Measurements from ENCODE around the gene NPDC1. TPM values are rescaled to one million over a fixed set of nuclear protein-coding genes. Genes with fewer than 3 reads are reported as not detected.

NPDC1 gene, protein sequence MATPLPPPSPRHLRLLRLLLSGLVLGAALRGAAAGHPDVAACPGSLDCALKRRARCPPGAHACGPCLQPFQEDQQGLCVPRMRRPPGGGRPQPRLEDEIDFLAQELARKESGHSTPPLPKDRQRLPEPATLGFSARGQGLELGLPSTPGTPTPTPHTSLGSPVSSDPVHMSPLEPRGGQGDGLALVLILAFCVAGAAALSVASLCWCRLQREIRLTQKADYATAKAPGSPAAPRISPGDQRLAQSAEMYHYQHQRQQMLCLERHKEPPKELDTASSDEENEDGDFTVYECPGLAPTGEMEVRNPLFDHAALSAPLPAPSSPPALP
- 37.5 to 92.6 TPM (median 80.3 TPM) in 5 replicates for total RNA-seq (2022; extraction: Qiagen RNA extraction)

GRCh38 chr9:137046088-137046787 is at the start of gene NPDC1:
TSS of gene NPDC1 (minus strand) at chr9:137046177. CDS start at chr9:137045989, 188 bp downstream.

GRCh38 chr9:137086531-137087408 is 40.8 kb upstream of the NPDC1 start, which contains the start of gene MAN1B1:
TSS of gene MAN1B1 (plus strand) at chr9:137086985. CDS start at chr9:137087000, 15 bp downstream.

DNA sequence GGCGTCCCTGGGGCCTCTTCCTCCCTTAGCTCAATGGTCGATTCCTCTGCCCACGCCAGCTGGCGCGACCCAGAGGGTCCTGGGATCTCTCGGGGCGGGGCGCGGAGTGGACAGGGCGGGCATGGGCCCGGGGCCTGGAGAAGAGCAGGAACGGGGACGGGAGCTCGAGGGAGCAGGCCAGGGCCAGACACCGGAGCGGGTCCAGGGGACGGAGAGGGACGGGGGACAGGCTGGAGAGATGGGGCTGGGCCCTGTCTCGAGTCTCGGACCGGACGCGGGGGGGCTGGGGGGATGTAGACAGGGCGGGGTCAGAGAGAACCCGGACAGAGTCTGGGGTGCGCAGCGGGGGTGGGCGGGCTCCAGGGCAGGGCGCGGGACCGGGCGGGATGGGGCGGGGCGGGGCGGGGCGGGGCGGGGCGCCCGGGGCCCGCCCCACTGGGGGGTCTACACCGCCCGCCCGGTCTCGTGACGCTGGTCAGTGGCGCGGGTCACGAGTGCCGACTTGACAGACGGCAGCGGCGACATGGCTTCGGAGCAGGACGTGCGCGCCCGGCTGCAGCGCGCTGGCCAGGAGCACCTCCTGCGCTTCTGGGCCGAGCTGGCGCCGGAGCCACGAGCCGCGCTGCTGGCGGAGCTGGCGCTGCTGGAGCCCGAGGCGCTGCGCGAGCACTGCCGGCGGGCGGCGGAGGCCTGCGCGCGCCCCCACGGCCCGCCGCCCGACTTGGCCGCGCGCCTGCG is 31.2 kb upstream of the NPDC1 start, which contains the start of gene UAP1L1:
Gene UAP1L1, plus strand, starts transcription at position 508 of the 738 bp plus-strand sequence. Its CDS starts 16 bp downstream, at position 524.

GRCh38 chr9:137070201-137070905 is 24.4 kb upstream of the NPDC1 start, which contains the start of gene SAPCD2:
TSS of gene SAPCD2 (minus strand) at chr9:137070557. CDS start at chr9:137070460, 97 bp downstream.

DNA sequence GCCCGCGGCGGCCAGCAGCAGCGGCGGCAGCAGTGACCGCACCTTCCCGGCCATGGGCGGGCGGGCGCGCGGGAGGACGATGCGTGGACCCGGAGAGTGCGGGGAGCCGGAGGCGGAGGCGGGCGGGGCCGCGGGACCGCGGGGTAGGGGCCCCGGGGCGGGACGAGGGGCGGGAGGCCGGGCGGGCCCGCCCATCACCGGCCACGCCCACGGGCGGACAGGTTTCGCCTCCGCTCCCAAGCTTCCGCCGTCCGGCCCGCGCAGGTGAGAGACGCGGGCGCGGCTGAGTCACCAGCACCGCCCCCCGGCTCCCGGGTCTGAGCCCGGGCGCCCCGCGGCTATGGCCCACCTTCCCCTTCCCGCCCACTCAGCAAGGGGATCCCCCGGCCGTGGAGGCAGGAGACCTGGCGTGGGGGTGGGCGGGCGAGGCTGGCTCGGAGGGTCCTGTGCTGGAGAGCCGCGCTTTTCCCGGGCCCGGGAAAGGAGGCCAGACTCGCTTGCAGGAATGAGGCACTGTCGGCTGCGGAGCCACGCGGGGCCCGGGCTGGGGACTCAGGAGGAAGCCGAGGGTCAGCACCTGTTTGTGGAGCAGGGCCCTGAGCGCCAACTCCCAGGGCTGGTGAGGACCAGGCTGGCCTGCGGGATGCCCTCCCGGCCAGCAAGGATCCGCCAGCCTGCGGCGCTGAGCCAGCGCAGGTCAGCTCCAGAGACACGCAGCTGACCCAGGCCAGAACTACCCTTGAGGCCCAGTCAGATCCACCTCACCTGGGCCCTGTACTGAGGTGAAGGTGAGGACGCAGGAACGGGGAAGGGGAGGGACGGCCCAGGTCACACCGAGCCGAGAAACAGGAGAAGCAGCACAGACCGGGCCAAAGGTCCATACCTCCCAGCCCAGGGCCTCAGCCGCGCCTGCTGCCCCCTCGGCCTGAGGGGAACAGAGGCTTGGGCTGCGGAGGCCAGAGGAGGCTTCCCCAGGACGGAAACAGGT is 8.3 kb upstream of the NPDC1 start, which contains the start of gene ENTPD2:
Gene ENTPD2, minus strand, starts transcription at position 118 of the 988 bp plus-strand sequence. Its CDS starts 64 bp downstream, at position 54.

GRCh38 chr9:137031904-137032640 is 13.9 kb downstream of the NPDC1 start, which contains the start of gene FUT7:
TSS of gene FUT7 (minus strand) at chr9:137032088. CDS start at chr9:137031991, 97 bp downstream.

GRCh38 chr9:137027369-137028262 is 18.4 kb downstream of the NPDC1 start, which contains the start of gene ABCA2:
TSS of gene ABCA2 (minus strand) at chr9:137028237. CDS start at chr9:137028140, 97 bp downstream.

GRCh38 chr9:136996361-136997292 is 49.4 kb downstream of the NPDC1 start, which contains the start of gene CLIC3:
TSS of gene CLIC3 (minus strand) at chr9:136996568. CDS start at chr9:136996543, 25 bp downstream.

DNA sequence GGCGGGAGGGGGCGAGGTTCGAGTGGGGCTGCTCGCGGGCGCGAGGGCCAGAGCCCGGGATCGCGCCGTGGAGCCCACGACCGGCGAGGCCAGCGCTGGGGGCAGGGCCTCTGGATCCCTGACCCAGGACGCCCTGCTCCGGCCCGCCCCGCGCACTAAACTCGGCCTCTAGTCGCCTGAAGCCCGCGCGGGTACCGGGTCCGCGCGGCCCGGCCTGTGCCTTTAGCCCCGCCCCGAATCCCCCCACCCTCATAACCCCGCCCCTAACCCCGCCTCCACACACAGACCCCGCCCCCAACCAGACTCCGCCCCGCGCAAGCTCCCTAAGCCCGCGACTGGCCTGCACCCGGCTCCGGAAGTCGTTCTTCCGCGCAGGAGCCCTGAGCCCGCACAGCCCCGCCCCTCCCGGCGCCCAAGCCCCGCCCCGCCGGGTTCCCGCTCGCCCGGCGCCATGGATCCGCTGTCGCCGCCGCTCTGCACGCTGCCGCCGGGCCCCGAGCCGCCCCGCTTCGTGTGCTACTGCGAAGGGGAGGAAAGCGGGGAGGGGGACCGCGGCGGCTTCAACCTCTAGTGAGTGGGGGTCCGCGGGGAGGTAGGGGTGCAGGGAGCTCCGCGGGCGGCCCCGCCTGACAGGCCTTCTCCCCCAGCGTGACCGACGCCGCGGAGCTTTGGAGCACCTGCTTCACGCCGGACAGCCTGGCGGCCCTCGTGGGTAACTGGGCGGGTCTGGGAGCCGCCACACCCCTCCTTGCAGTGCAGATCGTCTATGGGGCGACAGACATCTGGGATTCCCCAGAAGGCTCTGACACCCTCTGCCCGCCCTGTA is 53.8 kb downstream of the NPDC1 start, which contains the start of gene PAXX:
Gene PAXX, plus strand, starts transcription at position 430 of the 826 bp plus-strand sequence. Its CDS starts 22 bp downstream, at position 452.

Other genes starting within 250 kb of the NPDC1 start
- 0.19 to 0.38 TPM (median 0.28 TPM) in 5 replicates for gene CCDC183, start 249.8 kb downstream of the NPDC1 start, total RNA-seq (2022; extraction: Qiagen RNA extraction)
- gene RABL6, start 238.2 kb downstream of the NPDC1 start, total RNA-seq (2022; extraction: Qiagen RNA extraction), result 63.0 to 83.9 TPM (median 80.3 TPM) in 5 replicates
- gene AJM1, start 203.7 kb downstream of the NPDC1 start, total RNA-seq (2022; extraction: Qiagen RNA extraction), result 3.7 to 4.5 TPM (median 4.1 TPM) in 5 replicates
- gene PHPT1, start 196.8 kb downstream of the NPDC1 start, total RNA-seq (2022; extraction: Qiagen RNA extraction), result 250 to 343 TPM (median 299 TPM) in 5 replicates
- 1.5 to 4.6 TPM (median 3.8 TPM) in 5 replicates for gene MAMDC4, start 193.8 kb downstream of the NPDC1 start, total RNA-seq (2022; extraction: Qiagen RNA extraction)
- 415 to 505 TPM (median 466 TPM) in 5 replicates for gene EDF1, start 179.9 kb downstream of the NPDC1 start, total RNA-seq (2022; extraction: Qiagen RNA extraction)
- gene TRAF2, start 159.7 kb downstream of the NPDC1 start, total RNA-seq (2022; extraction: Qiagen RNA extraction), result 37.2 to 59.4 TPM (median 50.2 TPM) in 5 replicates
- 65.5 to 105 TPM (median 98.0 TPM) in 5 replicates for gene FBXW5, start 101.4 kb downstream of the NPDC1 start, total RNA-seq (2022; extraction: Qiagen RNA extraction)
- gene C8G, start 100.9 kb downstream of the NPDC1 start, total RNA-seq (2022; extraction: Qiagen RNA extraction), result 0.87 to 1.4 TPM (median 1.3 TPM) in 5 replicates
- gene LCN12, start 93.9 kb downstream of the NPDC1 start, total RNA-seq (2022; extraction: Qiagen RNA extraction), result 0.58 to 2.4 TPM (median 1.5 TPM) in 5 replicates
- 0.47 to 1.4 TPM (median 0.62 TPM) in 5 replicates for gene PTGDS, start 68.7 kb downstream of the NPDC1 start, total RNA-seq (2022; extraction: Qiagen RNA extraction)
- 0.07 to 0.24 TPM (median 0.18 TPM) in 5 replicates for gene LCNL1, start 63.2 kb downstream of the NPDC1 start, total RNA-seq (2022; extraction: Qiagen RNA extraction)
- gene PAXX, start 53.8 kb downstream of the NPDC1 start, total RNA-seq (2022; extraction: Qiagen RNA extraction), result 42.6 to 85.1 TPM (median 74.1 TPM) in 5 replicates
- gene CLIC3, start 49.6 kb downstream of the NPDC1 start, total RNA-seq (2022; extraction: Qiagen RNA extraction), result 3.2 to 7.2 TPM (median 5.6 TPM) in 5 replicates
- 19.1 to 28.9 TPM (median 24.6 TPM) in 5 replicates for gene ABCA2, start 17.9 kb downstream of the NPDC1 start, total RNA-seq (2022; extraction: Qiagen RNA extraction)
- gene FUT7, start 14.1 kb downstream of the NPDC1 start, total RNA-seq (2022; extraction: Qiagen RNA extraction), result 0.06 to 0.07 TPM (median 0.06 TPM) in 4 of 5 replicates, not detected in the other
- 2.9 to 6.2 TPM (median 5.7 TPM) in 5 replicates for gene ENTPD2, start 7.9 kb upstream of the NPDC1 start, total RNA-seq (2022; extraction: Qiagen RNA extraction)
- gene SAPCD2, start 24.4 kb upstream of the NPDC1 start, total RNA-seq (2022; extraction: Qiagen RNA extraction), result 14.8 to 26.1 TPM (median 23.7 TPM) in 5 replicates
- 8.9 to 14.8 TPM (median 10.9 TPM) in 5 replicates for gene UAP1L1, start 31.3 kb upstream of the NPDC1 start, total RNA-seq (2022; extraction: Qiagen RNA extraction)
- 44.5 to 54.0 TPM (median 52.2 TPM) in 5 replicates for gene MAN1B1, start 40.8 kb upstream of the NPDC1 start, total RNA-seq (2022; extraction: Qiagen RNA extraction)
- 66.9 to 123 TPM (median 112 TPM) in 5 replicates for gene DPP7, start 68.6 kb upstream of the NPDC1 start, total RNA-seq (2022; extraction: Qiagen RNA extraction)
- 0.11 to 0.91 TPM (median 0.63 TPM) in 5 replicates for gene GRIN1, start 93.0 kb upstream of the NPDC1 start, total RNA-seq (2022; extraction: Qiagen RNA extraction)
- gene LRRC26, start 123.9 kb upstream of the NPDC1 start, total RNA-seq (2022; extraction: Qiagen RNA extraction), result 0.39 to 1.9 TPM (median 1.2 TPM) in 5 replicates
- not detected in 5 replicates for gene TMEM210, start 125.9 kb upstream of the NPDC1 start, total RNA-seq (2022; extraction: Qiagen RNA extraction)
- gene ANAPC2, start 142.4 kb upstream of the NPDC1 start, total RNA-seq (2022; extraction: Qiagen RNA extraction), result 21.8 to 36.5 TPM (median 33.4 TPM) in 5 replicates
- 98.0 to 157 TPM (median 144 TPM) in 5 replicates for gene SSNA1, start 142.5 kb upstream of the NPDC1 start, total RNA-seq (2022; extraction: Qiagen RNA extraction)
- gene TPRN, start 154.6 kb upstream of the NPDC1 start, total RNA-seq (2022; extraction: Qiagen RNA extraction), result 8.2 to 12.3 TPM (median 11.7 TPM) in 5 replicates
- 35.4 to 47.2 TPM (median 45.3 TPM) in 5 replicates for gene TMEM203, start 159.5 kb upstream of the NPDC1 start, total RNA-seq (2022; extraction: Qiagen RNA extraction)
- gene NDOR1, start 159.5 kb upstream of the NPDC1 start, total RNA-seq (2022; extraction: Qiagen RNA extraction), result 11.5 to 17.4 TPM (median 15.7 TPM) in 5 replicates
- gene RNF208, start 176.1 kb upstream of the NPDC1 start, total RNA-seq (2022; extraction: Qiagen RNA extraction), result 0.91 to 2.8 TPM (median 2.1 TPM) in 5 replicates
- gene CYSRT1, start 179.0 kb upstream of the NPDC1 start, total RNA-seq (2022; extraction: Qiagen RNA extraction), result 3.0 to 5.0 TPM (median 5.0 TPM) in 5 replicates
- gene RNF224, start 181.3 kb upstream of the NPDC1 start, total RNA-seq (2022; extraction: Qiagen RNA extraction), result 0.12 to 0.38 TPM (median 0.25 TPM) in 5 replicates
- 0.03 to 0.15 TPM (median 0.10 TPM) in 4 of 5 replicates, not detected in the other for gene SLC34A3, start 184.7 kb upstream of the NPDC1 start, total RNA-seq (2022; extraction: Qiagen RNA extraction)
- 633 to 818 TPM (median 765 TPM) in 5 replicates for gene TUBB4B, start 195.1 kb upstream of the NPDC1 start, total RNA-seq (2022; extraction: Qiagen RNA extraction)
- gene STPG3, start 205.1 kb upstream of the NPDC1 start, total RNA-seq (2022; extraction: Qiagen RNA extraction), result not detected in 5 replicates
- gene NELFB, start 209.2 kb upstream of the NPDC1 start, total RNA-seq (2022; extraction: Qiagen RNA extraction), result 46.9 to 62.8 TPM (median 58.2 TPM) in 5 replicates
- 18.3 to 26.4 TPM (median 25.4 TPM) in 5 replicates for gene TOR4A, start 231.5 kb upstream of the NPDC1 start, total RNA-seq (2022; extraction: Qiagen RNA extraction)